HS-5 (cell line): ENCODE measurements around the gene PAK6.

Source experiments
- DNase-seq: peaks from one replicate; pipeline ENCODE4 v3.0.0-alpha.2; 2012; ENCODE audit warnings: low read depth

PAK6 gene

GRCh38 chr15:40241269-40242212 lies 2.7 kb downstream of the PAK6 start:
- DNase-seq: no peak

- no peak for DNase-seq
Measured at GRCh38 chr15:40242213-40242599, 3.3 kb downstream of the PAK6 start.

GRCh38 chr15:40242601-40243000 lies 3.7 kb downstream of the PAK6 start:
- DNase-seq: no peak

GRCh38 chr15:40243126-40243810 lies 4.4 kb downstream of the PAK6 start:
- no peak for DNase-seq

GRCh38 chr15:40244961-40245523 lies 6.2 kb downstream of the PAK6 start:
- DNase-seq: no peak

- DNase-seq: no peak
Measured at GRCh38 chr15:40245666-40246450, 7.0 kb downstream of the PAK6 start.

GRCh38 chr15:40246496-40247280 lies 7.8 kb downstream of the PAK6 start:
- DNase-seq: no peak

- no peak for DNase-seq
Measured at GRCh38 chr15:40247406-40247971, 8.6 kb downstream of the PAK6 start.

GRCh38 chr15:40248006-40248783 lies 9.3 kb downstream of the PAK6 start:
- DNase-seq: no peak

GRCh38 chr15:40249477-40250303 lies 10.8 kb downstream of the PAK6 start:
- DNase-seq: no peak

GRCh38 chr15:40250304-40250656 lies 11.4 kb downstream of the PAK6 start:
- no peak for DNase-seq

- DNase-seq: no peak
Measured at GRCh38 chr15:40250771-40251483, 12.1 kb downstream of the PAK6 start.

GRCh38 chr15:40251486-40252140 lies 12.8 kb downstream of the PAK6 start:
- no peak for DNase-seq

- no peak for DNase-seq
Measured at GRCh38 chr15:40252141-40252437, 13.2 kb downstream of the PAK6 start.

- no peak for DNase-seq
Measured at GRCh38 chr15:40252438-40253166, 13.7 kb downstream of the PAK6 start.

GRCh38 chr15:40253167-40253790 lies 14.4 kb downstream of the PAK6 start:
- DNase-seq: no peak

GRCh38 chr15:40254452-40254851 lies 15.6 kb downstream of the PAK6 start:
- DNase-seq: no peak
